Measurements from ENCODE around the gene GSC2.

GSC2 gene

GRCh38 chr22:19106886-19107729 lies 43.0 kb downstream of the GSC2 start:
- DNase-seq (ENCODE audit: extremely low spot score, insufficient read length, low read depth): no peak
- no peak for FAIRE-seq

- FAIRE-seq (no peak), DNase-seq (ENCODE audit: extremely low spot score, insufficient read length, low read depth) (no peak)
Observed at GRCh38 chr22:19105867-19106802, 44.0 kb downstream of the GSC2 start.

- DNase-seq (ENCODE audit: extremely low spot score, insufficient read length, low read depth) (no peak), FAIRE-seq (no peak)
Observed at GRCh38 chr22:19105456-19105855, 44.6 kb downstream of the GSC2 start.

- FAIRE-seq: no peak
Observed at GRCh38 chr22:19103880-19104821, 45.9 kb downstream of the GSC2 start.

GRCh38 chr22:19098157-19098556 lies 51.9 kb downstream of the GSC2 start:
- FAIRE-seq (no peak), DNase-seq (ENCODE audit: extremely low spot score, insufficient read length, low read depth) (no peak)

More at GRCh38 chr22:19103880-19104821, 45.9 kb downstream of the GSC2 start:
- no peak for DNase-seq (ENCODE audit: extremely low spot score, insufficient read length, low read depth)

- FAIRE-seq (no peak), DNase-seq (ENCODE audit: extremely low spot score, insufficient read length, low read depth) (no peak)
Observed at GRCh38 chr22:19097518-19097917, 52.6 kb downstream of the GSC2 start.

Measured in GM18507 (cell line).